ENCODE results near the gene COL17A1.
A peak's percentile ranks its signal among the peaks of the same experiment; 100 is the strongest.

The COL17A1 gene

GRCh38 chr10:104117839-104118323 is 32.2 kb upstream of the COL17A1 start:
- H3K79me2 ChIP-seq (ENCODE audit: control insufficient read depth, insufficient read depth, low read length, unreplicated experiment) = peaks cover 3% of the 10 kb centered on the region
- H3K4me1 ChIP-seq (ENCODE audit: control insufficient read depth, insufficient read depth, low read length, unreplicated experiment) = peaks cover 30% of the 10 kb centered on the region
- H3K36me3 ChIP-seq (ENCODE audit: insufficient read depth, low read length) = no peaks in the 10 kb centered on the region
- peak overlapping the region; percentile 57 for H3K27ac ChIP-seq (ENCODE audit: low read depth, low read length)
- H2AFZ ChIP-seq (ENCODE audit: low read length, unreplicated experiment) = no peak overlapping the region
- H3K4me3 ChIP-seq (ENCODE audit: low read depth, low read length) = no peak overlapping the region
- H3K27me3 ChIP-seq (ENCODE audit: insufficient read depth, low read length) = no peaks in the 10 kb centered on the region

- H3K36me3 ChIP-seq (ENCODE audit: insufficient read depth, low read length) = no peaks in the 10 kb centered on the region
- H2AFZ ChIP-seq (ENCODE audit: low read length, unreplicated experiment) = no peak overlapping the region
- H3K27ac ChIP-seq (ENCODE audit: low read depth, low read length) = no peak overlapping the region
- no peak overlapping the region for H3K4me3 ChIP-seq (ENCODE audit: low read depth, low read length)
- no peaks in the 10 kb centered on the region for H3K79me2 ChIP-seq (ENCODE audit: control insufficient read depth, insufficient read depth, low read length, unreplicated experiment)
- H3K4me1 ChIP-seq (ENCODE audit: control insufficient read depth, insufficient read depth, low read length, unreplicated experiment) = peaks cover 31% of the 10 kb centered on the region
- no peaks in the 10 kb centered on the region for H3K27me3 ChIP-seq (ENCODE audit: insufficient read depth, low read length)
Measured at GRCh38 chr10:104113376-104113956, 27.8 kb upstream of the COL17A1 start.

- Histone ChIP-seq H3K4me1 (ENCODE audit: control insufficient read depth, insufficient read depth, low read length, unreplicated experiment) (peaks cover 21% of the 10 kb centered on the region), H3K79me2 (ENCODE audit: control insufficient read depth, insufficient read depth, low read length, unreplicated experiment) (no peaks in the 10 kb centered on the region), H3K36me3 (ENCODE audit: insufficient read depth, low read length) (no peaks in the 10 kb centered on the region), H3K27me3 (ENCODE audit: insufficient read depth, low read length) (no peaks in the 10 kb centered on the region), H3K4me3 (ENCODE audit: low read depth, low read length) (peak overlapping the region; percentile 8; the same call in 1 of the 2 replicates), H3K27ac (ENCODE audit: low read depth, low read length) (peak overlapping the region; percentile 73), H2AFZ (ENCODE audit: low read length, unreplicated experiment) (no peak overlapping the region)
Measured at GRCh38 chr10:104109908-104110662, 24.4 kb upstream of the COL17A1 start.

- Histone ChIP-seq H3K4me3 (ENCODE audit: low read depth, low read length) (no peak overlapping the region), H3K4me1 (ENCODE audit: control insufficient read depth, insufficient read depth, low read length, unreplicated experiment) (peaks cover 31% of the 10 kb centered on the region), H3K36me3 (ENCODE audit: insufficient read depth, low read length) (no peaks in the 10 kb centered on the region), H3K27ac (ENCODE audit: low read depth, low read length) (no peak overlapping the region), H3K27me3 (ENCODE audit: insufficient read depth, low read length) (no peaks in the 10 kb centered on the region), H3K79me2 (ENCODE audit: control insufficient read depth, insufficient read depth, low read length, unreplicated experiment) (no peaks in the 10 kb centered on the region), H2AFZ (ENCODE audit: low read length, unreplicated experiment) (no peak overlapping the region)
Measured at GRCh38 chr10:104104926-104105325, 19.2 kb upstream of the COL17A1 start.

- Histone ChIP-seq H3K36me3 (ENCODE audit: insufficient read depth, low read length) (no peaks in the 10 kb centered on the region), H3K27me3 (ENCODE audit: insufficient read depth, low read length) (no peaks in the 10 kb centered on the region), H3K4me3 (ENCODE audit: low read depth, low read length) (no peak overlapping the region), H3K79me2 (ENCODE audit: control insufficient read depth, insufficient read depth, low read length, unreplicated experiment) (no peaks in the 10 kb centered on the region), H3K4me1 (ENCODE audit: control insufficient read depth, insufficient read depth, low read length, unreplicated experiment) (peaks cover 31% of the 10 kb centered on the region), H3K27ac (ENCODE audit: low read depth, low read length) (no peak overlapping the region), H2AFZ (ENCODE audit: low read length, unreplicated experiment) (no peak overlapping the region)
Measured at GRCh38 chr10:104104418-104104817, 18.7 kb upstream of the COL17A1 start.

- Histone ChIP-seq H3K36me3 (ENCODE audit: insufficient read depth, low read length) (no peaks in the 10 kb centered on the region), H3K27me3 (ENCODE audit: insufficient read depth, low read length) (no peaks in the 10 kb centered on the region), H3K4me3 (ENCODE audit: low read depth, low read length) (no peak overlapping the region), H3K4me1 (ENCODE audit: control insufficient read depth, insufficient read depth, low read length, unreplicated experiment) (peaks cover 33% of the 10 kb centered on the region), H2AFZ (ENCODE audit: low read length, unreplicated experiment) (no peak overlapping the region), H3K79me2 (ENCODE audit: control insufficient read depth, insufficient read depth, low read length, unreplicated experiment) (no peaks in the 10 kb centered on the region), H3K27ac (ENCODE audit: low read depth, low read length) (no peak overlapping the region)
Measured at GRCh38 chr10:104103956-104104355, 18.3 kb upstream of the COL17A1 start.

- no peak overlapping the region for H2AFZ ChIP-seq (ENCODE audit: low read length, unreplicated experiment)
- H3K36me3 ChIP-seq (ENCODE audit: insufficient read depth, low read length) = 0 out of 2 replicates have a peak, but pooled peaks cover 1% of the 10 kb centered on the region
- H3K27ac ChIP-seq (ENCODE audit: low read depth, low read length) = no peak overlapping the region
- no peaks in the 10 kb centered on the region for H3K27me3 ChIP-seq (ENCODE audit: insufficient read depth, low read length)
- no peaks in the 10 kb centered on the region for H3K79me2 ChIP-seq (ENCODE audit: control insufficient read depth, insufficient read depth, low read length, unreplicated experiment)
- H3K4me1 ChIP-seq (ENCODE audit: control insufficient read depth, insufficient read depth, low read length, unreplicated experiment) = peaks cover 44% of the 10 kb centered on the region
- no peak overlapping the region for H3K4me3 ChIP-seq (ENCODE audit: low read depth, low read length)
Measured at GRCh38 chr10:104101902-104102301, 16.2 kb upstream of the COL17A1 start.

GRCh38 chr10:104100795-104101194 is 15.1 kb upstream of the COL17A1 start:
- no peak overlapping the region for H3K27ac ChIP-seq (ENCODE audit: low read depth, low read length)
- H2AFZ ChIP-seq (ENCODE audit: low read length, unreplicated experiment) = no peak overlapping the region
- no peaks in the 10 kb centered on the region for H3K27me3 ChIP-seq (ENCODE audit: insufficient read depth, low read length)
- H3K79me2 ChIP-seq (ENCODE audit: control insufficient read depth, insufficient read depth, low read length, unreplicated experiment) = no peaks in the 10 kb centered on the region
- H3K36me3 ChIP-seq (ENCODE audit: insufficient read depth, low read length) = peaks cover 5% of the 10 kb centered on the region; the same call in 1 of the 2 replicates
- H3K4me3 ChIP-seq (ENCODE audit: low read depth, low read length) = no peak overlapping the region
- peaks cover 44% of the 10 kb centered on the region for H3K4me1 ChIP-seq (ENCODE audit: control insufficient read depth, insufficient read depth, low read length, unreplicated experiment)

GRCh38 chr10:104099941-104100340 is 14.3 kb upstream of the COL17A1 start:
- no peaks in the 10 kb centered on the region for H3K79me2 ChIP-seq (ENCODE audit: control insufficient read depth, insufficient read depth, low read length, unreplicated experiment)
- H3K4me3 ChIP-seq (ENCODE audit: low read depth, low read length) = no peak overlapping the region; the same call in 1 of the 2 replicates
- H3K27ac ChIP-seq (ENCODE audit: low read depth, low read length) = peak overlapping the region; percentile 67
- no peaks in the 10 kb centered on the region for H3K27me3 ChIP-seq (ENCODE audit: insufficient read depth, low read length)
- peaks cover 39% of the 10 kb centered on the region for H3K4me1 ChIP-seq (ENCODE audit: control insufficient read depth, insufficient read depth, low read length, unreplicated experiment)
- no peak overlapping the region for H2AFZ ChIP-seq (ENCODE audit: low read length, unreplicated experiment)
- peaks cover 5% of the 10 kb centered on the region; the same call in 1 of the 2 replicates for H3K36me3 ChIP-seq (ENCODE audit: insufficient read depth, low read length)

GRCh38 chr10:104099269-104099668 is 13.6 kb upstream of the COL17A1 start:
- Histone ChIP-seq H3K79me2 (ENCODE audit: control insufficient read depth, insufficient read depth, low read length, unreplicated experiment) (no peaks in the 10 kb centered on the region), H3K4me1 (ENCODE audit: control insufficient read depth, insufficient read depth, low read length, unreplicated experiment) (peaks cover 32% of the 10 kb centered on the region), H3K4me3 (ENCODE audit: low read depth, low read length) (peak overlapping the region; percentile 15; the same call in 1 of the 2 replicates), H3K36me3 (ENCODE audit: insufficient read depth, low read length) (peaks cover 5% of the 10 kb centered on the region; the same call in 1 of the 2 replicates), H2AFZ (ENCODE audit: low read length, unreplicated experiment) (no peak overlapping the region), H3K27me3 (ENCODE audit: insufficient read depth, low read length) (no peaks in the 10 kb centered on the region), H3K27ac (ENCODE audit: low read depth, low read length) (peak overlapping the region; percentile 67)
